T-helper 2 cell (primary cell): Measurements from ENCODE around the gene SLC25A29.
"Not testable (repeated sequence)": the region's sequence is repeated elsewhere in the genome, so short reads cannot be mapped to it uniquely, and the experiment has no call there.

Experiments
- DNase-seq, 5 experiments: peaks; one replicate each; pipeline versions ENCODE4 v3.0.0 to v3.0.0-alpha.2; 2012 to 2022
- total RNA-seq, 2 donors: gene quantifications; one replicate each; lab custom pipeline; 2026; lab: John Stamatoyannopoulos, UW

The SLC25A29 gene
- 12.8 to 13.3 reads per million in 2 donors for total RNA-seq

GRCh38 chr14:100306101-100306997 lies at the start of gene SLC25A29:
Gene SLC25A29 (minus strand): TSS chr14:100306444. CDS start chr14:100306232, 212 bp downstream.
- DNase-seq, result peak; percentile 38 to 91 (median 62)

- DNase-seq, result no peak
Observed at GRCh38 chr14:100350986-100351385, 44.7 kb upstream of the SLC25A29 start.

GRCh38 chr14:100350276-100350926 lies 44.2 kb upstream of the SLC25A29 start:
- DNase-seq, result no peak

GRCh38 chr14:100348784-100349685 lies 42.8 kb upstream of the SLC25A29 start:
- DNase-seq, result no peak

- DNase-seq, result no peak
Observed at GRCh38 chr14:100348253-100348729, 42.0 kb upstream of the SLC25A29 start.

- DNase-seq, result no peak
Observed at GRCh38 chr14:100346306-100347091, 40.3 kb upstream of the SLC25A29 start.

GRCh38 chr14:100345711-100346110 lies 39.5 kb upstream of the SLC25A29 start:
- DNase-seq, result no peak

GRCh38 chr14:100344657-100345056 lies 38.4 kb upstream of the SLC25A29 start:
- not testable (repeated sequence) for DNase-seq

GRCh38 chr14:100342826-100343225 lies 36.6 kb upstream of the SLC25A29 start:
- DNase-seq, result not testable (repeated sequence)

GRCh38 chr14:100342195-100342594 lies 36.0 kb upstream of the SLC25A29 start:
- DNase-seq, result no peak

- DNase-seq, result no peak
Observed at GRCh38 chr14:100341301-100342031, 35.2 kb upstream of the SLC25A29 start.

- no peak for DNase-seq
Observed at GRCh38 chr14:100340423-100340813, 34.2 kb upstream of the SLC25A29 start.

- DNase-seq, result no peak
Observed at GRCh38 chr14:100339766-100340422, 33.6 kb upstream of the SLC25A29 start.

- peak in 1 of 5 experiments; percentile 85 for DNase-seq
Observed at GRCh38 chr14:100336618-100337530, 30.6 kb upstream of the SLC25A29 start.

- DNase-seq, result peak in 1 of 5 experiments; percentile 22
Observed at GRCh38 chr14:100334904-100335303, 28.7 kb upstream of the SLC25A29 start.

GRCh38 chr14:100333827-100334226 lies 27.6 kb upstream of the SLC25A29 start:
- no peak for DNase-seq

GRCh38 chr14:100333311-100333710 lies 27.1 kb upstream of the SLC25A29 start:
- no peak for DNase-seq

GRCh38 chr14:100332797-100333196 lies 26.6 kb upstream of the SLC25A29 start:
- no peak for DNase-seq

GRCh38 chr14:100332071-100332639 lies 25.9 kb upstream of the SLC25A29 start:
- no peak for DNase-seq
